Myocyte (in vitro differentiated cells): ENCODE data around the gene COX4I1. TPM values are rescaled to one million over a fixed set of nuclear protein-coding genes. Genes with fewer than 3 reads are reported as not detected.
A peak's percentile ranks its signal among the peaks of the same experiment; 100 is the strongest.

Experiments used
- DNase-seq: peaks from one replicate; pipeline ENCODE4 v3.0.0-alpha.2; 2012; ENCODE audit warnings: low read depth
- polyA plus RNA-seq: library from polyadenylated mRNA; unstranded; fragments of >200 nt; gene quantifications from one replicate; pipeline ENCODE4 v1.2.1, GENCODE V29; 2012; ENCODE audit warnings: missing spikeins
- total RNA-seq: library from RNA; depleted of rRNA; stranded (reverse); fragments of >200 nt; gene quantifications from 2 replicates; pipeline ENCODE4 v1.2.3, GENCODE V29; 2014

The COX4I1 gene
- total RNA-seq: 345 and 400 TPM in 2 replicates
- 724 TPM for polyA plus RNA-seq

- DNase-seq: peak; percentile 96
Measured at GRCh38 chr16:85799497-85800320, at the start of gene COX4I1, which contains the start of gene EMC8. COX4I1 (plus strand) TSS chr16:85799695; CDS start chr16:85801206, 1,511 bp downstream. EMC8 (minus strand) TSS chr16:85799544; CDS start chr16:85799295, 249 bp downstream.

DNA sequence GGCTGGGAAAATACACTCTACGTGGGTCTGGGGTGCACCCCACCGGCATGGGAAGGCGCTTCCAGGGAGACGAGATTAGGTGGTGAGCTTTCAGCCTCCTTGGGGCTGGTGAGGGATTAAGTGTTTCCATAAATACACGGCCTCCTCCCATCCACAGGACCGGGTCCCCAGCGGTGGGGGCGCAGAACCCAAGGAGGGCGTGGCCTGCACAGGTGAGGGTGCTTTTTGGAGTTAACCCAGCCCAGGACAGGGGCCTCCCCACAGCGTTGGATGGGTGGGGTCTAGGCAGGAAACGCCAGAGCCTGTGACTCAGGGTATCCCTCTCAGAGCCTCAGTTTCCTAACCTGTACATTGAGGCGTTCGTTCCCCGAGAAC lies 49.7 kb upstream of the COX4I1 start:
- DNase-seq: no peak

DNA sequence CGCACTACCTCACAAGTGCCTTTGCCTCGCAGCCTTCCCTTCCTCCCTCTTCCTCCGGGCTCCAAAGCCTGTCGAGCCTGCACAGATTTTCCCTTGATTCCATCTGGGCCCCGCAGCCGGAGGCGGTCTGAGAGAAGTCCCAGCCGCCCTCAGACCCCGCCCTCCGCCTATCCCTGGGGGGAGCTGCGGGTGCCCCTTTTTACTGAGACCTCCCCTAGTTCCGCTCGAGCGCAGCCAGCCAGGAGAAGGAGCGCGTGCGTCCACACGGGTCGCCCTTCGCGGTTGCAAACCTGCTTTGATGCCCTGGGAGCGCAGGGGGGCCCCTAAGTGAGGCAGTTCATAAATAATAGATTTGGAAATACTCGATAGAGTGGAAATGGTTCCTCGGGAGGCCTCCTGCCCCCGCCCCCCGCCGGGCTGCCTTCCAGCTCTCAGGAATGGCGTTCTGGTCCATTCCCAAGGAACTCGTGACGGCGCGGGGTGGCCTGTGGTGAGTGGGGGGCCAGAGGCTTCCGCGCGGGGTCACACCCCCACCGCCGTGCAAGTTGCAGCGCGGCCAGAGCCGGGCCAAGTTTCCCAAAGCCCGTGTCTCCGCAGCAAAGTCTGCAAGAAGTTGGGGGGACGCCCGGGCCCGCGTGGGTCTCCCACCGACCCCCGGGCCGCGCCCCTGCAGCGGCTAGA lies 49.2 kb upstream of the COX4I1 start:
- DNase-seq: no peak

GRCh38 chr16:85750827-85751697 lies 48.4 kb upstream of the COX4I1 start, which contains the start of gene C16orf74:
C16orf74 (minus strand) TSS chr16:85751096; CDS start chr16:85735217, 15,879 bp downstream.
- DNase-seq: peak; percentile 20

DNA sequence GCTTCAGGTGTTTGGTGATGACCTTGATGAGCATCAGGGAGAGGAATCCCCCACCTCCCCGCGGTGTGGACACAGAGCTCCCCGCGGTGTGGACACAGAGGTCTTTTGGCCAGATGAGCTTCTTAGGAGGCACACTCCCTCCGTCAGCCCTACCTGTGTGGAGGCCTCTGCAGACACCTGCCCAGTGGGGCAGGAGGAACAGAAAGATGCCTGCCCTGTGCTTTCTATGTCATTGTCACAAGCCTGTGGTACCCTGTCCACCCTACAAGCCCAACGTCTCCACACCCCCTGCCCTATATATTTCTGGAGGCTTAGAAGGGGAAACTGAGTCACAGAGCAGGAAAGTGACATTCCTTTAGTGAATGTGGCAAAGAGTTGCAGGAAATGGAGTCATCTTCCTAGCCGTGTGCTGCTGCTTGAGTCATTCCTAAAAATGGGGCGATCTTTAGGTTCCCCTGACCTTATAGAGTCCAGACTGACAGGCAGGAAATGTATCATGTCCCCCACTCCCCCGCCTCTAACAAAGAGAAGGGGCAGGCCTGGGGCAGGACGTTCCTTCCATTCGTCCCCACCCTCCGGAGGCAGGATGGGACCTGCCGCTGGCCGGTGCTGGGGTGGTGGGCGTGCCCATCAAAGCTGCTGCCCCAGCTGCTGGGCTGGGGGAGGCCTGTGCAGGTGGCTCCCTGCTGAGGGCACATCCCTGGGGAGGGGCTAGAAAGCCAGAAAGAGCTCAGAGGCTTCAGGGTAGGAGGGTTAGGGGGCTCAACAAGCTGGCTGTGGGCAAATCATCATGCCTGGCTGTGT lies 47.6 kb upstream of the COX4I1 start:
- DNase-seq: no peak

- DNase-seq: no peak
Measured at GRCh38 chr16:85752511-85753420, 46.7 kb upstream of the COX4I1 start.

- no peak for DNase-seq
Measured at GRCh38 chr16:85753559-85753958, 45.9 kb upstream of the COX4I1 start.

DNA sequence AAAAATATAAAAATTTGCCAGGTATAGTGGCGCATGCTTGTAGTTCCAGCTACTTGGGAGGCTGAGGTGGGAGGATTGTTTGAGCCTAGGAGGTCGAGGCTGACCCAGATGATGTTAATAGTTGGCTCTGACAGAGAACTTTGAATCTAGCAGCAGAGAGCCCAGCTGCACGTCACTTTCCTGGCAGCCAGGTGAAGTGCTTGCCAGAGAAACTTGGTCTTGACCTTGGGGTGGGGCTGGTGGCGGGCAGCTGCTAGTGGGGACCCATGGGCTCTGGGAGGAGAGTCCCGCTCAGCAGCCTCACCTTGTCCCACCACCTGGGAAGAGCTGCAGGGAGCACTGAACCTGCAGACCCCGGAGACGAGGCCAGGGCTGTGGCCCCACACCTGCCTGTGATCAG lies 45.5 kb upstream of the COX4I1 start:
- no peak for DNase-seq

DNA sequence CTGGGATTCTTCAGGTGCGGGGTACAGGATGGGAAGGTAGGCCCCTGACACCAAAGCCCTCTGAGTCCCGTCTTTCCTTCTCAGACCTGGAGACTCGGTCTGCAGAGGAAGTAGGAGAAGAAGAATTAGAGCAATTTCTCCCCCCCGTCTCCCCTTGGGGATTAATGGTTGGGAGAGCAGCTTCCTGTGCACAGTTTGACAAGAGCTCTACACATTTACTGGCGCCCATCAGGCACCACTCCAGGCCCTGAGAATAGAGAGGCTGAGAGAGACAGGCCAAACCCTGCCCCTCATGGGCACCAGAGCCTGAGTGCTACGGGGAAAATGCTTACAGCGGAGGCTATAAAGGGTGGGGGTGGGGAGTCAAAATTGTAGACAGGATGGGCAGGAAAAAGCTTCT lies 45.1 kb upstream of the COX4I1 start:
- no peak for DNase-seq

- no peak for DNase-seq
Measured at GRCh38 chr16:85755929-85756768, 43.3 kb upstream of the COX4I1 start.

DNA sequence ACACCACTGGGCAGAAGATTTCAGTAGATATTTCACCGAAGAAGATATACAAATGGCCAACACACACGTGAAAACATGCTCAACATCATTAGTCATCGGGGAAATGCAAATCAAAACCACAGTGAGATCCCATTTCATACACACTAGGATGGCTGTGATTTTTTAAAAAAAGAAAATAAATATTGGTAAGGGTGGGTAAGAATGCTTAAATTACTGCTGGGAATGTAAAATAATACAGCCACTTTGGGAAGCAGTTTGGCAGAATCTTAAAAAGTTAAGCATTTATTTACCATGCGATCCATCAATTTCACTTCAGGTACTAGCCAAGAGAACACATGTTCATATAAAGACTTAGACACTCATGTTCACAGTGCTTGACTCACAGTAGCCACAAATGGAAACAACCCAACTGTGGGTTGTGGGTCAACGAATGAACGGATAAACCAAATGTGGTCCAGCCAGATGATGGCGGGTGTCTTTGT lies 42.1 kb upstream of the COX4I1 start:
- DNase-seq: peak; percentile 84

- no peak for DNase-seq
Measured at GRCh38 chr16:85759136-85759535, 40.4 kb upstream of the COX4I1 start.

- DNase-seq: no peak
Measured at GRCh38 chr16:85759631-85760419, 39.7 kb upstream of the COX4I1 start.

- no peak for DNase-seq
Measured at GRCh38 chr16:85761861-85762260, 37.6 kb upstream of the COX4I1 start.

- DNase-seq: no peak
Measured at GRCh38 chr16:85762970-85763369, 36.5 kb upstream of the COX4I1 start.

DNA sequence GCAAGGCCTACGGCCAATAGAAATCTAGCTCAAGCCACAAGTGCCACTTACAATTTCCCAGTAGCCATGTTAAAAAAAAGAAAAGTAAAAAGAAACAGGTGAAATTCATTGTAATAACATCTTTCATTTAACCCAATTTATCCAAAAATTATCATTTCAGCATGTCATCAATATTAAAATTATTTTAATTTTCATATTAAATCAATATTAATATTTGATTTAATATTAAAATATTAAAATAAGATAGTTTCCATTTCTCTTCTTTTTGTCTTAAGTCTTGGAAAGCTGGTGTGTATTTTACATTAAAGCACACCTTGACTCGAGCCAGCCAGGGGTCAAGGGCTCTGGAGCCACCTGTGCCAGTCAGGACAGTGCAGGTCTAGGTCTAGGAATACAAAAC lies 35.9 kb upstream of the COX4I1 start:
- no peak for DNase-seq

- no peak for DNase-seq
Measured at GRCh38 chr16:85765211-85765610, 34.3 kb upstream of the COX4I1 start.

- DNase-seq: no peak
Measured at GRCh38 chr16:85765767-85766166, 33.7 kb upstream of the COX4I1 start.
